Endothelial cell of umbilical vein (primary cell): ENCODE measurements around the gene PRKCB. TPM values are rescaled to one million over a fixed set of nuclear protein-coding genes. Genes with fewer than 3 reads are reported as not detected.
"Not testable (repeated sequence)": the region's sequence is repeated elsewhere in the genome, so short reads cannot be mapped to it uniquely, and the experiment has no call there.

ENCODE experiments used
- BruUV-seq: library from RNA; stranded (reverse); fragments of 400-500 nt; replicated peaks from 2 replicates; lab custom pipeline; 2021; lab: Mats Ljungman, UMichigan
- CTCF ChIA-PET: fragments of 300-600, 350-600 bp; sonication (Branson Sonifier 250); formaldehyde crosslinking; loops from one replicate; lab custom pipeline; 2021; ENCODE audit warnings: antibody characterized with exemption, inconsistent platforms; lab: Charles Lee
- POLR2A ChIA-PET: fragments of 300-600, 350-600 bp; sonication (Branson Sonifier 250); formaldehyde crosslinking; loops from one replicate; lab custom pipeline; 2021; ENCODE audit warnings: antibody characterized with exemption, inconsistent platforms; lab: Charles Lee
- DNase-seq: peaks from one replicate; pipeline ENCODE4 v3.0.0-alpha.2; 2011; ENCODE audit warnings: low read depth, low spot score
- FAIRE-seq: peaks from 2 replicates; lab custom pipeline; 2011; peaks lifted over from hg19 to GRCh38; lab: Jason Lieb, UNC
- H2AFZ ChIP-seq: 2 replicates; pipeline ENCODE4 v1.6.0; 2012; ENCODE audit warnings: low read depth, low read length, control low read depth, inconsistent platforms
- H3K27ac ChIP-seq: 2 replicates; pipeline ENCODE4 v1.5.1; 2011; ENCODE audit warnings: low read depth, mild to moderate bottlenecking, control low read depth, low read length, moderate library complexity; ENCODE audit not compliant: insufficient read depth
- H3K27me3 ChIP-seq, 2 experiments: 2 replicates each; pipeline versions ENCODE4 v1.6.0 to v1.6.1; 2011; ENCODE audit warnings: low read length in 2 of 2, mixed read lengths in 1 of 2; ENCODE audit not compliant: control insufficient read depth in 2 of 2, insufficient read depth in 2 of 2
- H3K36me3 ChIP-seq, 2 experiments: 2 replicates in 1 of 2; 3 replicates in 1 of 2; pipeline ENCODE4 v1.5.1; 2011; ENCODE audit warnings: low read length in 2 of 2, mild to moderate bottlenecking in 1 of 2, moderate library complexity in 1 of 2; ENCODE audit not compliant: control insufficient read depth in 2 of 2, insufficient read depth in 2 of 2; ENCODE audit errors: extremely low read depth in 1 of 2
- H3K4me1 ChIP-seq: 3 replicates; pipeline ENCODE4 v1.5.1; 2011; ENCODE audit warnings: mild to moderate bottlenecking, low read length; ENCODE audit not compliant: control insufficient read depth, insufficient read depth; ENCODE audit errors: extremely low read depth
- H3K4me2 ChIP-seq: 2 replicates; pipeline ENCODE4 v1.6.1; 2011; ENCODE audit warnings: low read length, control low read depth, mixed read lengths; ENCODE audit not compliant: insufficient read depth
- H3K4me3 ChIP-seq, 3 experiments: fragments of 200-600 bp in 1 of 3; sonication (generic), shearing (Covaris generic) in 1 of 3; replicated peaks in 1 of 3; 2 replicates each; pipeline ENCODE4 v1.5.1; 2011 to 2016; ENCODE audit warnings: control low read depth in 3 of 3, low read length in 3 of 3, mild to moderate bottlenecking in 2 of 3, inconsistent platforms in 1 of 3, low read depth in 1 of 3, moderate library complexity in 1 of 3; ENCODE audit not compliant: insufficient read depth in 1 of 3
- H3K79me2 ChIP-seq: 2 replicates; pipeline ENCODE4 v1.6.0; 2012; ENCODE audit warnings: low read length, inconsistent platforms; ENCODE audit not compliant: control insufficient read depth, insufficient read depth
- H3K9ac ChIP-seq: replicated peaks from 2 replicates; pipeline ENCODE3; 2011; ENCODE audit warnings: low read length, control low read depth; ENCODE audit not compliant: insufficient read depth; ENCODE audit errors: extremely low read depth
- H3K9me1 ChIP-seq: replicated peaks from 3 replicates; pipeline ENCODE4 v1.6.0; 2011; ENCODE audit warnings: mild to moderate bottlenecking, low read length; ENCODE audit not compliant: control insufficient read depth, insufficient read depth; ENCODE audit errors: extremely low read depth
- H3K9me3 ChIP-seq: replicated peaks from 2 replicates; pipeline ENCODE4 v1.5.1; 2012; ENCODE audit warnings: low read length, inconsistent platforms; ENCODE audit not compliant: control insufficient read depth, insufficient read depth
- H4K20me1 ChIP-seq: replicated peaks from 2 replicates; pipeline ENCODE3; 2011; ENCODE audit warnings: mild to moderate bottlenecking, low read length; ENCODE audit not compliant: control insufficient read depth, insufficient read depth; ENCODE audit errors: extremely low read depth
- EZH2 ChIP-seq: IDR thresholded peaks from 2 replicates; pipeline ENCODE4 v1.6.1; 2012; ENCODE audit warnings: borderline replicate concordance, low read depth, mild to moderate bottlenecking, moderate library complexity, low read length, inconsistent platforms; ENCODE audit not compliant: severe bottlenecking
- FOS ChIP-seq: IDR thresholded peaks from 2 replicates; pipeline ENCODE4 v1.6.1; 2011; ENCODE audit warnings: mild to moderate bottlenecking, low read length, moderate library complexity, borderline replicate concordance; ENCODE audit not compliant: insufficient read depth
- GATA2 ChIP-seq: IDR thresholded peaks from 2 replicates; pipeline ENCODE4 v1.7.0; 2011; ENCODE audit warnings: low read depth, mild to moderate bottlenecking, moderate library complexity, mixed read lengths, low read length; ENCODE audit not compliant: insufficient read length, insufficient read depth
- JUN ChIP-seq: IDR thresholded peaks from 2 replicates; pipeline ENCODE4 v1.6.1; 2011; ENCODE audit warnings: borderline replicate concordance, low read depth; ENCODE audit not compliant: insufficient read length, insufficient read depth
- MAX ChIP-seq: IDR thresholded peaks from 2 replicates; pipeline ENCODE4 v1.6.1; 2011; ENCODE audit not compliant: insufficient read depth, insufficient read length
- MYC ChIP-seq: IDR thresholded peaks from one replicate; pipeline ENCODE4 v1.6.1; 2011; ENCODE audit warnings: mild to moderate bottlenecking, low read depth, low read length
- POLR2A ChIP-seq: IDR thresholded peaks from 2 replicates; pipeline ENCODE4 v1.6.1; 2012; ENCODE audit warnings: low read depth, mild to moderate bottlenecking, control low read depth, low read length
- POLR2AphosphoS5 ChIP-seq: IDR thresholded peaks from 2 replicates; pipeline ENCODE4 v1.6.1; 2012; ENCODE audit warnings: low read depth, mild to moderate bottlenecking, control low read depth, low read length, moderate library complexity; ENCODE audit not compliant: insufficient read depth
- dilution Hi-C: fragments of 300-500 bp; cut with MboI; formaldehyde crosslinking; loops from one replicate; pipeline ENCODE4 v1.15.0; 2019; ENCODE audit warnings: low sequenced_read_pairs; ENCODE audit not compliant: extremely low pct_ligation_motif_present
- intact Hi-C: fragments of 100-400 bp; cut with micrococcal nuclease; formaldehyde crosslinking; loops from one replicate; pipeline ENCODE4 v1.10.0; 2022
- polyA plus RNA-seq, 4 experiments: library from polyadenylated mRNA; depleted of rRNA in 3 of 4; stranded (reverse) in 3 of 4; unstranded in 1 of 4; fragments of >200 nt; gene quantifications; 2 replicates each; pipeline versions ENCODE4 v1.2.1 to v1.2.3, GENCODE V29; 2011 to 2012; ENCODE audit warnings: missing spikeins in 1 of 4
- total RNA-seq: library from RNA; stranded (reverse); gene quantifications from 2 replicates; pipeline ENCODE4 v1.2.3, GENCODE V29; 2021
- TF ChIP-seq, protein P1 (sequence below), 2 donors: IDR thresholded peaks; 1 replicate in 1 of 2; 2 replicates in 1 of 2; pipeline ENCODE4 v1.5.1; 2011; ENCODE audit warnings: low read length in 2 of 2, mild to moderate bottlenecking in 2 of 2, moderate library complexity in 2 of 2, control low read depth in 1 of 2, inconsistent platforms in 1 of 2, low read depth in 1 of 2; ENCODE audit not compliant: insufficient read depth in 1 of 2; ENCODE audit errors: extremely low read depth in 1 of 2

Gene PRKCB
- total and polyA plus RNA-seq, 2 donors (not counting 3 experiments of a cell fraction or from before 2014, with no cell fraction given): 0.01 TPM; not detected in 1

GRCh38 chr16:23931199-23931598, 95.4 kb downstream of the PRKCB start:
- intact Hi-C loops (no loop called here), dilution Hi-C loops (no loop called here)
- Histone ChIP-seq H3K9me1 (no peaks in the 10 kb centered on the region), H3K36me3 (no peaks in the 10 kb centered on the region), H3K27me3 (no peaks in the 10 kb centered on the region), H3K4me1 (no peaks in the 10 kb centered on the region), H3K9ac (no peak overlapping the region), H3K4me3 (no peak overlapping the region), H2AFZ (no peak overlapping the region), H3K4me2 (no peak overlapping the region), H3K79me2 (no peaks in the 10 kb centered on the region), H3K9me3 (no peaks in the 10 kb centered on the region), H4K20me1 (no peaks in the 10 kb centered on the region), H3K27ac (no peak overlapping the region)
- TF ChIP-seq MYC (no peak), POLR2AphosphoS5 (no peak), GATA2 (no peak), JUN (no peak), MAX (no peak), POLR2A (no peak), FOS (no peak), EZH2 (no peak)
- TF ChIP-seq, protein P1, sequence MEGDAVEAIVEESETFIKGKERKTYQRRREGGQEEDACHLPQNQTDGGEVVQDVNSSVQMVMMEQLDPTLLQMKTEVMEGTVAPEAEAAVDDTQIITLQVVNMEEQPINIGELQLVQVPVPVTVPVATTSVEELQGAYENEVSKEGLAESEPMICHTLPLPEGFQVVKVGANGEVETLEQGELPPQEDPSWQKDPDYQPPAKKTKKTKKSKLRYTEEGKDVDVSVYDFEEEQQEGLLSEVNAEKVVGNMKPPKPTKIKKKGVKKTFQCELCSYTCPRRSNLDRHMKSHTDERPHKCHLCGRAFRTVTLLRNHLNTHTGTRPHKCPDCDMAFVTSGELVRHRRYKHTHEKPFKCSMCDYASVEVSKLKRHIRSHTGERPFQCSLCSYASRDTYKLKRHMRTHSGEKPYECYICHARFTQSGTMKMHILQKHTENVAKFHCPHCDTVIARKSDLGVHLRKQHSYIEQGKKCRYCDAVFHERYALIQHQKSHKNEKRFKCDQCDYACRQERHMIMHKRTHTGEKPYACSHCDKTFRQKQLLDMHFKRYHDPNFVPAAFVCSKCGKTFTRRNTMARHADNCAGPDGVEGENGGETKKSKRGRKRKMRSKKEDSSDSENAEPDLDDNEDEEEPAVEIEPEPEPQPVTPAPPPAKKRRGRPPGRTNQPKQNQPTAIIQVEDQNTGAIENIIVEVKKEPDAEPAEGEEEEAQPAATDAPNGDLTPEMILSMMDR (IDR thresholded peaks at IDR 0.05; ENCODE audit: extremely low read depth in 1 of 2, insufficient read depth in 1 of 2, low read depth in 1 of 2, low read length in 2 of 2): no peak
- no TSS peak for BruUV-seq
- POLR2A ChIA-PET: no interaction called here
- DNase-seq (no peak), FAIRE-seq (no peak)
- CTCF ChIA-PET: interaction anchor here (1.2 kb wide), 2 partner anchors 70 to 79 kb away, joined by 3 to 4 read pairs; no protein-coding TSS in a partner anchor

DNA sequence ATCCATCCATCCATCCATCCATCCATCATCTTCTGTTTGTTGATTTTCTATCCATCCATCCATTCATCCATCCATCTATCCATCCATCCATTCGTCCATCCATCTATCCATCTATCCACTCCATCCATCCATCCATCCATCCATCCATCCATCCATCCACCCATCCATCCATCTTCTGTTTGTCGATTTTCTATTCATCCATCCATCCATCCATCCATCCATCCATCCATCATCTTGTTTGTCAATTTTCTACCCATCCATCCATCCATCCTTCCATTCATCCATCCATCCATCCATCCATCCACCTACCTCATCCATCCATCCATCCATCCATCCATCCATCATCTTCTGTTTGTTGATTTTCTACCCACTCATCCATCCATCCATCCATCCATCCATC, 97.9 kb downstream of the PRKCB start:
- H3K9me3 ChIP-seq, H3K27me3 ChIP-seq, H3K79me2 ChIP-seq, H2AFZ ChIP-seq, BruUV-seq, intact Hi-C loops, H3K36me3 ChIP-seq, dilution Hi-C loops, H3K27ac ChIP-seq, DNase-seq, POLR2A ChIA-PET, H3K9ac ChIP-seq, H3K4me3 ChIP-seq, H3K9me1 ChIP-seq, H3K4me1 ChIP-seq, CTCF ChIA-PET, H4K20me1 ChIP-seq, H3K4me2 ChIP-seq, FAIRE-seq: not testable (repeated sequence)
